NCI-H2227 treated with DMSO at 0.1 percent for 48 hours (cell line): ENCODE results near the gene TUBGCP6.

Experiments
- DNase-seq: peaks from one replicate; lab custom pipeline; 2025; lab: John Stamatoyannopoulos, UW

The TUBGCP6 gene

DNA sequence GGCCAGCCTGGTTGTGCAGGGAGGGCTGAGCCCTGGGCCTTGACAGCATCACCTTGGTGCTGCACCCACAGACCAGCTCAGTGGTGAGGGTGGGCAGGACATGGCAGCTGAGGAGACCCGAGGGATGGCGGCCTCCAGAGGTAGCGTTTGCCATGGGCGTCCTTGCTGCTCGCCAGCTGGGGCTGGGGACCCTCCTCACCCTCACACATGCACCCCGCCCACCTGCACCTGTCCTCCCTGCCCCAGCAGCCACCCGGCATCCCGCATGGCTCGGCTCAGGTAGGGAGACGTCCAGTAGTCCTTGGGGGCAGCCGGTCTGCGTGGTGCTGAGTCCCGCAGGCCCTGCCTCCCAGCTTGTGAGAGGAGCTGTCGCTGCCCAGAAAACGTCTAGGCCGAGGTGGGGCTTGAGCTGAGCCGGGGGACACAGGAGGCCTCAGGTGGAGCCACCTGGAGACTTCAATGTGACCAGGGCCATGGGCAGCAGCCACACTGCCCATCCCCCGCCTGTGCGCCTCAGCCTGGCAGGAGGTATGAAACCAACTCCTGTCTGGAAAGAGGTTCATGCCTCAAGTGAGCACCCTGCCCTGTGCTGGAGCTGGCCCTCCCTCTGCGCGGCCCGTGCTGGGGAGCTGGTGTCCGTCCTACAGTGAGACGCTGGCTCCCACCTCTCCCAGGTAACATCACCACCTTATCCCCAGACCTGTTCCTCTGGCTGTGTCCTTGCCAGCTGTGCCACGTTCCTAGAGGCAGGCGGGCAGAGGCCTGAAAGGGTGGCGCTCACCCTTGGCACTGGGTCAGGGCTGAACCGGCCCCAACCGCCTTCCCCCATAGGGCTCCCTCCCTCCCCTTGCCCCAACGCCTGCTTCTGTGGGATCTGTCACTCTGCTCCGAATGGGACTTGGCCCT lies 62.4 kb downstream of the TUBGCP6 start:
- no peak for DNase-seq

- no peak for DNase-seq
These were observed 63.9 kb downstream of the TUBGCP6 start for GRCh38 chr22:50180727-50181521.

GRCh38 chr22:50179937-50180726 lies 64.7 kb downstream of the TUBGCP6 start:
- DNase-seq: no peak

DNA sequence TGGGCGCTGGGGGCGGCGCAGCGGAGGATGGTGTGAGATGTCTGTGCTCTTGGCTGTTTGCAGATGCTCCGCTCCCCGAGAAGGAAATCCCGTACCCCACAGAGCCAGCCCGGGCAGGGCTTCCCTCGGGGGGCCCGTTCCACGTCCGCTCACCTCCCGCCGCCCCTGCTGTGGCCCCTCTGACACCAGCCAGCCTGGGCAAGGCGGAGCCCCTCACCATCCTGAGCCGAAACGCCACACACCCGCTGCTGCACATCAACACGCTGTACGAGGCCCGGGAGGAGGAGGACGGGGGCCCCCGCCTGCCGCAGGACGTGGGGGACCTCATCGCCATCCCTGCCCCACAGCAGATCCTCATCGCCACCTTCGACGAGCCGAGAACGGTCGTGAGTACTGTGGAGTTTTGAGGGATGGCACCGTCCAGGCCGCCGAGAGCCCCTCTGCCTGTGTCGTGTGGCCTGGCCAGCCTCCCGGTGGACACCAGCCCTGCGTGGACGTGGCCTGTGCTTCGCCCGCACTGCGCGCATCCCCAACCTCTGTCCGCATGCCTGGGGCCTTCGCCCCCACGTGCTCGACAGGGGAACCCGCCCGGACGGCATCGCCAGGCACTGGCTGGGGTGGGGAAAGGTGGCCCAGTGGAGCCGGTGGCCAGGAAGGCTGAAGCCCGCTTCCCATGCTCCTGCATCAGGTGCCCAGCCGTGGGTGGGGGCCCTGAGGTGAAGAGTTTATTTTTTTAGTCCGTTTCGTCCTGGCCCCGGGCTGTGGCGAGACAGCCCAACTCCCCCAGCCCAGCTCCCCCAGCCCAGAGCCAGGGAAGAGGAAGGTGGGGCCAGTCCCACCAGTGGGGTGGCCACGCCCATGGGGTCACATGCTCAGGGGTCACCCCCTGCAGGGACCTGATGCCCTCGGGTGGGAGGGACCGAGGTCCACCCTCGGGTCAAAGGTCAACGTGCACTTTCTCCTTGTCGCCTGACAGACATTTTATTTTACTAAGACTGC lies 65.7 kb downstream of the TUBGCP6 start:
- no peak for DNase-seq

GRCh38 chr22:50178471-50178864 lies 66.4 kb downstream of the TUBGCP6 start:
- DNase-seq: no peak

DNA sequence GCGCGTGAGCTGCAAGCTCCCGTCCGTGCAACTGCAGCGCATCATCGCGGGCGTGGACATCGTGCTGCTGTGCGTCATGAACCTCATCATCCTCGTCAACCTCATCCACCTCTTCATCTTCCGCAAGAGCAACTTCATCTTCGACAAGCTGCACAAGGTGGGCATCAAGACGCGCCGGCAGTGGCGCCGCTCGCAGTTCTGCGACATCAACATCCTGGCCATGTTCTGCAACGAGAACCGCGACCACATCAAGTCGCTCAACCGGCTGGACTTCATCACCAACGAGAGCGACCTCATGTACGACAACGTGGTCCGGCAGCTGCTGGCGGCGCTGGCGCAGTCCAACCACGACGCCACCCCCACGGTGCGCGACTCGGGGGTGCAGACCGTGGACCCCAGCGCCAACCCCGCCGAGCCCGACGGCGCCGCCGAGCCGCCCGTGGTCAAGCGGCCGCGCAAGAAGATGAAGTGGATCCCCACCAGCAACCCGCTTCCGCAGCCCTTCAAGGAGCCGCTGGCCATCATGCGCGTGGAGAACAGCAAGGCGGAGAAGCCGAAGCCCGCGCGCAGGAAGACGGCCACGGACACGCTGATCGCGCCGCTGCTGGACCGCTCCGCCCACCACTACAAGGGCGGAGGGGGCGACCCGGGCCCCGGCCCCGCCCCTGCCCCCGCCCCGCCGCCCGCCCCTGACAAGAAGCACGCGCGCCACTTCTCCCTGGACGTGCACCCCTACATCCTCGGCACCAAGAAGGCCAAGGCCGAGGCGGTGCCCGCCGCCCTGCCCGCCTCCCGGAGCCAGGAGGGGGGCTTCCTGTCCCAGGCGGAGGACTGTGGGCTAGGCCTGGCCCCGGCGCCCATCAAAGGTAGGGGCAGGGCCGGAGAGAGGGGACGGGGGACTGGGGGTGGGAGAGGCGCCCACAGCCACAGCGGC lies 67.0 kb downstream of the TUBGCP6 start:
- DNase-seq: no peak

- no peak for DNase-seq
These were observed 67.8 kb downstream of the TUBGCP6 start for GRCh38 chr22:50176850-50177536.

- DNase-seq: no peak
These were observed 68.6 kb downstream of the TUBGCP6 start for GRCh38 chr22:50175921-50176849.

GRCh38 chr22:50175191-50175461 lies 69.7 kb downstream of the TUBGCP6 start:
- no peak for DNase-seq

DNA sequence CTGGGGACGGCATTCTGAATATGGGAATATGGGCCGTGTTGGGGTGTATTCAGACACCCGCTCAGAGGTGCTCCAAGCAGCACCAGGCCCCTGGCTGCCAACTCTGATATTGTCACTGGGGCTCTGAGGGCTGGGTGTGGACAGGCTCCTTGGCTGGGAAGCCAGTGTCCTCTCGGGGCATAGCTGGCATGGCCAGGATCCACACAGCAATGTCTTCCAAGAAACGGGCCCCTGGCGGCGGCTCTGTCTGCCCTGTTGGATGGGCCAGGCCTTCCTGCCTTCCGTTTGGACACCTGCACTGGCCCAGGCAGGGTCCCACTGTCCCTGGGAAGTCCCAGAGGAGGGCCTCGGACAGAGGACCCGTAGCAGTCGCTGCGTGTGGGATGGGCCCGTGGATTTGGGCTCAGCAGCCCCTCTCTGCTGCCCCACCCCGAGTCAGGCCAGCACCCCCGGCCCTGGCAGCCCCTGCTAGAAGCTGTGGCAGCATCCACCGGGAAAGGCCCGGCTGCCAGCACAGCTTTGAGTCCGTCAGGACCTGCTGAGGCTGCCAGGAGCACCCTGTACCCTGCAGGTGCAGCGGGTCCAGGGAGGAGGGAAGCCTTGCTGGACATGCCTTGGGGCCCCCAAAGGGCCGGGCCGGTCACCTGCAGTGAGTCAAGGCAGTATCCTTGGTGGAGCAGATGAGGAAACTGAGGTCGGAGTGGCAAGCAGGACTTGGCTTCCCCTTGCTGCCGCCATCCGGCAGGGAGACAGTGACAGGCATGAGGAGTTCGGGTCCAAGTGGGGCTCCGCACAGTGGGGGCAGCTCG lies 70.2 kb downstream of the TUBGCP6 start:
- no peak for DNase-seq

DNA sequence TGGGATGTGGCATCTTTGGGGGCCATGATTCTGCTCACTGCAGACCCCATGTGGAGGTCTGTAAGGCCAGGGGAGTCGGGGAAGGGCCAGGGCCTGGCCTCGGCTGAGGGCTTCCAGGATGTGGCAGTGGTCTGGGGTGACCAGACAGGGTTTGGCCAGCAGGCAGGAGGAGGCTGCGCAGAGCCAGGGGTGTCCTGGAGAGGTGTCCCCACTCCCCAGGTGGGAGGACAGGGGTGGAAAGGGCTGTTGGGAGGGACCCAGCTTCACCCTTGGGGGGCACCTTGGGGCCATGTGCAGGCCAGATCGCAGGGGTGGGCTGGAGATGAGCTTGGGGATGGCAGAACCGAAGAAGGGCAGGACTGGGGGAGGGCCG lies 70.9 kb downstream of the TUBGCP6 start:
- no peak for DNase-seq

GRCh38 chr22:50173311-50173982 lies 71.4 kb downstream of the TUBGCP6 start:
- DNase-seq: no peak

DNA sequence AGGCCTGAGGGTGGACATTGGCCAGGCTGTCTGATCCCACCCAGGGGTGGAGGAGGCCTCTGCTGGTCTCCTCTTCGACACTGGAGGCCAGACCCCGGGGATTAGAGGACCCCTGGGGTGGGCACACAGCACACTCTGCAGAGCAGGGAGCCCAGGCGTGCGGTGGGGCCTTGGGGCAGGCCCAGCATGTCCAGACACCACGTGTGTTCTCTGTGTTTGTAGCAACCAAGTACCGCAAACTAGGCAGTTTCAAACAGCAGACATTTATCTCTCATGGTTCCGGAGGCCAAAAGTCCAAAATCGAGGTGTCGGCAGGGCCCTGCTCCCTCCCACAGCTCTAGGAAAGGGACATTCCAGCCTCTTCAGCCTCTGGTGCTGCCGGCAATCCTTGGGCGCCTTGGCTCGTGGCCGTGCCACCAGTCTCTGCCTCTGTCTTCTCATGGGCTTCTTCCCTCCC lies 72.8 kb downstream of the TUBGCP6 start:
- no peak for DNase-seq

GRCh38 chr22:50171319-50171964 lies 73.4 kb downstream of the TUBGCP6 start:
- no peak for DNase-seq

DNA sequence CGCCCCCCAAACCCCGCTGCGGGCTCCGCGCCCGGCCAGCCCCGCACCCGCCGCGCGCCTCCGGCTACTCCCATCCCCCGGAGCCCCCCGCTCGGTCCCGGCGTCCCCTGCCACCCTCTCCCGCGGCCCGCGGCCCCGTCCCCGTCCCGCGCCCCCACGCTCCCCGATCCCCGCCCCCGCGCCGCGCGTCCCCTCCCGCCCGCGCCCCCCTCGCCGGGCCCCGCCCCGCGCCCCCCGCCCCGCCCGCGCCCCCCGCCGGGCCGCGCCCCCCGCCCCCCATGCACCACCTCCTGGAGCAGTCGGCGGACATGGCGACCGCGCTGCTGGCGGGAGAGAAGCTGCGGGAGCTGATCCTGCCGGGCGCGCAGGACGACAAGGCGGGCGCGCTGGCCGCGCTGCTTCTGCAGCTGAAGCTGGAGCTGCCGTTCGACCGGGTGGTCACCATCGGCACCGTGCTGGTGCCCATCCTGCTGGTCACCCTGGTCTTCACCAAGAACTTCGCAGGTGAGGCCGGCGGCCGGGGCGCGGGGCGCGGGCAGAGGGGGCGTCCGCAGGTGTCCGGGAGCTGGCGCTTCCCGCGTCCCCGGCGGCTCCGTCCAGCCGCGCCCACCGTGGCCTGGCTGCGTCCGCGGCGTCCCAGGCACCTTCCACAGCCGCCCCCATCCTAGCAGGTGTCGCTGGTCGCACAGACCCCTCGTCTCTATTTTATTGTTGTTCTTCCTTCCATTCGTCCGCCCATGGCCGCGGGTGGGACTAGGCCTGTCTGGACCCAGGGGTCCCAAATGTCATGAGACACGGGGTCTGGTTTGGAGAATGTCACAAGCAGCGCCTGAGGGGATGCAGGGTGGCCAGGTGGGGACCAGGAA lies 74.1 kb downstream of the TUBGCP6 start, which contains the start of gene PANX2:
Gene PANX2 (plus strand): TSS at position 279 of the 866 bp plus-strand sequence. CDS start 0 bp downstream, at position 279.
- DNase-seq: no peak
